CD4-positive, alpha-beta T cell treated with Interleukin-6 at 100 ng/mL for 8 hours (primary cell): ENCODE data around the gene DSG4.

ENCODE experiments used
- DNase-seq: peaks from one replicate; pipeline ENCODE4 v3.0.0-alpha.2; 2020; ENCODE audit warnings: mixed read lengths, low spot score

DSG4 gene

DNA sequence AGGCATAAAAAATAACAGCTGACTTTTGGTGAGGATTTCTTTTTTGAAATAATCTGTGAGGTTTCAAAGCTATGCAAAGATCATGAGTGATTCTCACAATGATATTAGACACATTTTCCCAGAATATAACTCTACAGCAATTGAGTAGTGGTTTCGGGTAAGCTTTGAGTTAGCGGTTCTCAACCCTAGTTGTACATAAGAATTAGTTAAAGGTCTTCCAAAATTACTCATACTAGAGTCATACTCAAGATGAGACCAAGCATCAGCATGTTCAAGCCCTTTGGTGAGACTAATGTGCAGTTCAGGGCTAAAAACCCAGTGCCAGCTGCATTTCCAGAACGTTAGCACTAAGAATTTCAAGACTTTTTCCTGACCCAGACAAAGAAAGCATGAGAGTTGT, 31.1 kb downstream of the DSG4 start:
- DNase-seq = no peak

DNA sequence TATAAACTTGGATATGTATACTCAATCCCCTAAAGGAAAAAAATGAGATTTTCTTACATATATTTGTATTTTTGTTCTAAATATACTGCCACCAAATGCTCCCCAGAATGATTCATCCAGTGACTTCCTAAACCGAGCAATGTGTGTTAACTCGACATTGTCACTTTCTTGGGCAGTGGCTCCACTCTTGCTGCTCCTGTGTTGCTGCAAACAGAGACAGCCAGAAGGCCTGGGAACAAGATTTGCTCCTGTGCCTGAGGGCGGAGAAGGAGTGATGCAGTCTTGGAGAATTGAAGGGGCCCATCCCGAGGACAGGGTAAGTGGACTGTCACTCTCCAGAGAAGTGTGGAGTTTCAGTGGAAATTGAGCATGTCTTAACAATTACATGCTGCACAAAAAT, 32.7 kb downstream of the DSG4 start:
- no peak for DNase-seq

DNA sequence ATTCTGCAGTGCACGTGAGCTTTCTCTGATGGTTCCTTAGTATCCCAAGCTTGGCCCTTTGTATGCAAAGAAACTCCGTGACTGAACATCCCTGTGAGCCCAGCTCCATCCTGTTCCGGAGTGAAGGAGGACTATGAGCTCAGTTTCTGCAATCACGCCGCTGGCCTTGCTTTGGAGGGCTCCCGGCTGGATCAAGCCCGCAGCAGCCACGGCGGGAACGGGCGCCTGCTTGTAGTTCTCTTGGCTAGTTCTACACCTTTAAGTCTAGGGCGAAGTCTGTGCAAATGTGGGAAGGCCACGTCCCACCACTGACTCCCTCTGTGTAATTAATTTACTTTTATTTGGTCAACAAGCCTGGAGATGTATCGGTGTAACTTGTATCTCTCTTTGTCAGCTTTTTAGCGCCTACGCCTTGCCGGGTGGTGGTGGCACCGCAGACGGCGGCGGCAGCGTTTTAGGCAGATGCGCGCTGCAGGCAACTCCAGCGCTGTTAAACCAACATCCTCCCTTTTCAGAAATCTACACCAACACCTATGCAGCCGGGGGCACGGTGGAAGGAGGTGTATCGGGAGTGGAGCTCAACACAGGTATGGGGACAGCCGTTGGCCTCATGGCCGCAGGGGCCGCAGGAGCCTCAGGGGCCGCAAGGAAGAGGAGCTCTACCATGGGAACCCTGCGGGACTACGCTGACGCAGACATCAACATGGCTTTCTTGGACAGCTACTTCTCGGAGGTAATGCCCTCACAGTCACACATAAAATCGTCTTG, 34.3 kb downstream of the DSG4 start:
- DNase-seq = no peak

DNA sequence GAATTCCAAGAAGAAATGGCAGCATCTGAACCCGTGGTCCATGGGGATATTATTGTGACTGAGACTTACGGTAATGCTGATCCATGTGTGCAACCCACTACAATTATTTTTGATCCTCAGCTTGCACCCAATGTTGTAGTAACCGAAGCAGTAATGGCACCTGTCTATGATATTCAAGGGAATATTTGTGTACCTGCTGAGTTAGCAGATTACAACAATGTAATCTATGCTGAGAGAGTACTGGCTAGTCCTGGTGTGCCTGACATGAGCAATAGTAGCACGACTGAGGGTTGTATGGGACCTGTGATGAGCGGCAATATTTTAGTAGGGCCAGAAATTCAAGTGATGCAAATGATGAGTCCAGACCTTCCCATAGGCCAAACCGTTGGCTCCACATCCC, 36.6 kb downstream of the DSG4 start:
- no peak for DNase-seq

DNA sequence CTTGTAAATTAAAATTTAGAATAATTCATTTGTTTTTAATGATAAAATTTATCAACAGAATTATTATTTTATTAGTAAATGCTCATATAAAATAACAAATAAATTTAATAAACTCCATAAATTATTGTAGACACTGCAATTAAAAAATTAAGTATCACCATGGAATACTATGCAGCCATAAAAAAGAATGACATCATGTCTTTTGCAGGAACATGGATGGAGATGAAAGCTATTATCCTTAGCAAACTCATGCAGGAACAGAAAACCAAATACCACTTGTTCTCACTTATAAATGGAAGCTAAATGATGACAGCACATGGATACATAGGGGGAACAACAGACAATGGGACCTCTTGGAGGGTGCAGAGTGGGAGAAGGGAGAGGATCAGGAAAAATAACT, 41.3 kb downstream of the DSG4 start:
- DNase-seq = no peak

DNA sequence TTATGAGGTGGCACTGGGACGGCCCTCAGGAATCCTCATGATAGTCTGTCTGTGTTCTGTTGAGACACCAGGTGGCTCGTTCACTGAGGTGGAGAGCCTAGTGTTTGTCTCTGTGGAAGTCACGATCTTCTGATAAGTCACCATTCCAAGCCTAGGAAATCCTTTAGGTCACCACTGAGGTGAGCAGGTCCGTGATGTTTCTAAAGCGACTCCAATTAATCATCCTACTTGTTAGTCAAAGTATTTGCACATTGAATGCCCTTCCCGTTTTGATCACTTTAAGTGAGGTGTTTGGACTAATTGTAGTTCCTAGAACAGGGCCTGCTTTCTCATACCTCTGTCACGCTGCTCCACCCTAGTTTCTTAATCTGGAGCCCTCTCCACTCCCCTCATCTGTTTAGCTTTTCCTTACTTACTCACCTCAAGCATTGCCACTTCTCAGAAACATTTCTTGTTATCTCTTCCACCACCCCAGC, 42.9 kb downstream of the DSG4 start:
- DNase-seq = no peak

DNA sequence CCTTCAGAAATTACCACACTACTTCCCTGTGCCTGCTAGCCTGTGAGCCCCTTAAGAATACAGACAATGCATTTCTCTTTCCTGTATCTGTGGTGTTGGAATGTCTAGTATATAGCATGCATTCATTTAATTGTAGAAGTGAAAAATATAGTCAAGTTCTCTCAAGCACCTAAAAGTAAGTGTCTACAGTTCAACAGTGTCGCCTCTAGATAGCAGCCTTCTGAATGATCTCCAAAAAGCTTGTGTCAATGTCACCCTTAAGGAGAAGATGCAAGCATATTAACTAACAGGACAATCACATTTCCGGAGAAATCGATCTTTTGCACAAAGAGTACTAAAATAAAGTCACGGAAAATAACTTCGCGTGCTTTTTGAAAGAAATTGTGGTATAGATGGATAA, 43.5 kb downstream of the DSG4 start:
- no peak for DNase-seq

DNA sequence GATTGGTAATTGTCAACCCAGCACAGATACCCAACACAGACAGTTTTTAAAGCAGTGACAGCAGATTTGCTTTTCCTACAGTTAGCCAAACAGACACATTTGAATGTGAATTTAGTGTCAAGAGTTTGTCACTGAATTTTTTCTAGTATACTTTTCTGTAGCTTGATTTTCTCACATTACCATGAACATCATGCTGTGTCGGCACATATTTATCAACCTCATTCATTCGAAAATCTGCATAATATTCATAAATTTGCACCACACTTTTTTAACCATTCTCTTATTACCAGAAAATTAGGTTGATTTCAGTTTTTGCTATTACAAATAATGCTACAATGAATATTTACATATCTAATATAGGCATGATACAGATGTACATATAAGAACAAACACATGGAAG, 43.9 kb downstream of the DSG4 start:
- no peak for DNase-seq

DNA sequence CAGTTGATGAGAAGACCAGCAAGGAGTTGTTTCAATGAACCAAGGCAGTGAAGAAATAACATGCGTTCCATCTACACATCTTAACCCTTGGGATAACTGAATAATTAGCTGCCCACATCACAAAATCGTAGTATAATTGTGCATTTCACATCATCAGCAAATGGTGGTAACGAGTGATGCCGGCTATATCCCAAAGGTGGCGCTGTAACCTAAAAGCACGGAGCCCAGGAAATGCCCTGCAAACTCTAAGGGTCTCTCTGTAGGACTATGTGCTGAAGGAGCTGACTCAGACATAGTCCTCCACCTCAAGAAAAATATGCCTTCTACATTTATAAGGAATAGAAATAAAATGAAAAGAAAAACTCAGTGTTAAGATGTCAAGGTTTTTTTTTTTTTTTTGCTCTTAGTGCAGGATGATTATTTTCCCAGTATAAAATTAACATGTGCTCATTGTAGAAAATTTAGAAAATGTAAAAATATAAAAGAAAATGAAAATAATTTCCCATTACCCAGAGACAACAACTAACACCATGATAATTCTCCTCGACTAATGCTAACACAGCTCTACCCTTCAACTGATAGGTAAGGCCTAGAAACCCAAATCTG, 47.9 kb downstream of the DSG4 start:
- DNase-seq = no peak

DNA sequence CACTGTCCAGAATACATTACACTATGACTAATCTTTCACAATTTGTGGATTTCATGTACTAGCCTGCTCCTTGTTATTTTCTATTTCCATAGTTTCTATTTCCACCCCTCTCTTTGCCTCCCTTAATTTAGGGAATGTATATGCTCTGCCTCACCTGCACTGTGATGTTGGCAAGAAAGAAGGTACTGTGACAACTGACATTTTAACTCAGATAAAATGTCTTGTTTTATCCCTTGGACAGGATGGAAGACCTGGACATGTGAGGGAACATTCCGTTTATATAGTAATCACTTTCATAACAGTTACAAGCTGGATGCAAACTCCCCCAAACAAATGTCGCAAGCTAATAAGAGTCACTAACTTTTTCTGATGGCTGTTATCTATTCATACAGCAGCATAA, 49.4 kb downstream of the DSG4 start:
- DNase-seq = no peak

DNA sequence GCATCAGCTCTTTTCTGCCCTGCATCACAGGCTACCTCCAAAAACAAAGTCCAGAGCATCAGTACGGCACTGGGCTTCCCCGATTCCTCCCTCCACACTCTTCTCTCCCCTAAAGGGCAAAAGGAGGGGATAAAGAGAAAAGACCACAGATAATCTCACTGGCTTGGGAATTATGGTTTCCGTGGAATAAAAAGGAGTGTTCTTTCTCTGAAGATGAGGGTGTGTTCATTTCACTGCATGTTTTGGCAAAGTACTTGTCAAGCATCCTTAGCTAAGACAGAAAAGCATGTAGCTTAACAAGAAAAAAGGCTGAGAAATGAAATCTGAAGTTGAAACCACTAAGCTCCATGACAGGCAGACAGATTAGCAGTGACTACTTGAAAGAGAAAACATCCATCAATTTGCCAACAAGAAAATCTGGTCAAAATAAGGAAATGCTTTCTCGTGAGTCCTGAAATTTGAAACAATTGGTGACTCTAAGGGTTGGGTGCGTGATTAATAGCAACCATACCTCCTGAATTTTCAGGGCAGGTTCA, 50.4 kb downstream of the DSG4 start:
- DNase-seq = no peak

DNA sequence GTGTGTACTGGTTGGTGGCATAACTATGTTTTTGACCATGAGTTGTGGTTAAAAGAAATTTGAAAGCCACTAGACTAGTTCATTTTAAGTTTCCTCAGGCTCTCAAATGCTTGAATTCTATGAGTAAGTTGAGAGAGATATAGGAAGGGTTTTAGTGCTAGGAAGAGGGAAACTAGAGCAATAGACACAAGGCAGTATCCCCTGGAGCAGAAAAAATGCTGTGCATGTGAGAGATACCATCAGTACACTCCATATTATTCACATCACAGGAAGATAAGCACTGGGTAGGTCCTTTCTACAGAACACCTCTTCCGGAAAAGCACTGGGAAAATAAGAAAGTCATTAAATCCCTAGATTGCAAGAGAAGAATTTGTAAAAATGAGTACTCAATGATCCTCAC, 51.6 kb downstream of the DSG4 start:
- no peak for DNase-seq

DNA sequence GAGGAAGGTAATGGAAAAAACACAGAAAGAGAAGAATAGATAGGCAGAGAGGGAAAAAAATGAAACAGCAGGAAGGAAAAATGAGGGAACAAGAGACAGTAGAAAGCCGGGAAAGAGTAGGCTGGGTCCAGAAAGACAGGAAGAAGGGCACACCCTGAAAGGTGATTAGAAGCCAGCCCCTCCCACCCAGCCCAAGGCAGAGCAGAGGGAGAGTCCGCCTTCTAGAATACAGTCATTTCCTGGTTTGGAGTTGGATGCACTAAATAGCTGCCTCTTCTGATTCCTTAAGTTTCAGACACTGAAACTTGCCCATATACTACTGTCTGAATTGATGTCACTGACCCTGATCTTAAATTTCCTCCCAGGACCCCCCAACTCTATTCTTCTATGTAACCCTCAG, 53.0 kb downstream of the DSG4 start:
- no peak for DNase-seq

DNA sequence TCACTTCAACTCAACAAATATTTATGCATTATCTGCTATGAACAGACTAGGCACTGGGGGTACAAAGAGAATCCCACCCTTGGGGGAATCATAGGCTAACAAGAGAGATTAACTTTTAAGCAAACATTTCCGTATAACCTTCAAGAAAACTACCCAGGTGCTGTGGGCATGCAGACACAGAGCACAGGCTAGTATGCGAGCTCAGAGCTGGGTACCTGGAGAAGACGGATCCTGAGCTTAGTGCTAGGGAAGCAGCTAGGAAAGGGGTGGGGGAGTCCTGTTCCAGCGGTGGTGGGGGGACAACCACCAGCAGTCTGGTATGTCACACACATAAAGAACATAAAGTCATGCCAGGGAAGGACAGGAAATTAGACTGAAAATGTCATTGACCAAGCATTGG, 53.5 kb downstream of the DSG4 start:
- no peak for DNase-seq

DNA sequence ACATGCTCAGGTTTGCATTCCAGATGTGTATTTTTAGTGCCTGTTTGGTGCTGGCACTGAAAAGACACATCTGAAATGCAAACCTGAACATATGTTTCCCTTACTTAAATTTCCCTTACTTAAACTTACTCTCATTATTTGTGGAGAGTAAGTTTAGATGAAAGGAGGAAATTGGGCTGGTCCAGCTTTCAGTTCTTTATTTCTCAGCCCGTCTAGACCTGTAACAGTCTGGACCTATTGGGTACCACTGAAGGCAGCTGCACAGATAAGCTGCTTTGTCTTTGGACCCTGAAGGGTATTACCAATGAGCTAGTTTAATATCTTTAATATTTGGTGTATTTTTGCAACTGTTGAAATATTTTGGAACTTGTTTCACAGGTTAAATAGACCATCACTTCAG, 54.0 kb downstream of the DSG4 start:
- no peak for DNase-seq

DNA sequence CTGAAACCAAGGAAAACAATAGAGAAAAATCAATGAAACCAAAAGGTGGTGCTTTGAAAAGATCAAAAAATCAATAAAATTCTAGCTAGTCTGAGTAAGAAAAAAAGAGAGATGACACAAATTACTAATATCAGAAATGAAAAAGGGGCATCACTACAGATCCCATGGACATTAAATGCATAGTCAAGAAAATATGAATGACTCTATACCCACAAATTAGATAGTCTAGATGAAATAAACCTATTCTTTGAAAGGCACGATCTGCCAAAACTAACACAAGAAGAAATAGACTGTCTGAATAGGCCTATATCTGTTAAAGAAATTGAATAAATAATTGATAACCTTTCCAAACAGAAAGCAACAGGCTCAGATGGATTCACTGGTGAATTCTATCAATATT, 55.7 kb downstream of the DSG4 start:
- DNase-seq = no peak

DNA sequence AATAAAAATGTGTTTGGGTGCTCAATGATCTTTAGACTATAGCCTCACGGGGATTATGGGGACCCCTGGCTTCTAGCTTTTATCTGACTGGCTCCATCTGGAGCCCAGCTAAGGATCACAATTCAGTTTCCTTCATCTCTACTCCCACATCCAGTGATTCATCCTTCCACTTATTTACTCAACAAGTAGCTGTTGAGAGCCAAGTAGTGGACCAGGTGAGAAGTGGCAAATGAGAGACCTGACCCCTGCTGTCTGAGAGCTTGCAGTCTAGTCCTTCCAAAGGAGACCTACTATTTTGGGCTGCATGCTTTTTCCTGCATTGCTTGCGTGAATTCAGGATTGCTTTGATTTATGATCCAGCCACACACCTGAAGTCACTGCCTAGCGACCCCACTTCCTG, 60.2 kb downstream of the DSG4 start:
- no peak for DNase-seq

DNA sequence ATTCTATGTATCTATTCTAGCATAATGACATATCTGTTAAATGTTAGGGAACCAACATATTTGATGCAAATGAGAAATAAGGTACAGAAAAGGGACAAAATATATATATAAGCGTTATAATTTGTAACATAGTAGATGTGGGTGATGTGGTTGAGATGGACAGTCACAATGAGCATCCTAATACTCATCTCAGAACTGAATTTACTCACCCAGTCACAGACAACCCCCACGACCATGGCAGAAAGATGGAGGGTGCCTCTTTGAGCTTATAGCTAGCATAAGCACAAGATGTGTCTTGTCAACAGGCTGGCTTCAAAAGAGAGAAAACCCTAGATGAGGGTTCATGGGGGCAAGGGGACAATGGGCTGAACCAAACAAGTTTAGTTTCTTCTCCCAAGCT, 61.8 kb downstream of the DSG4 start:
- DNase-seq = no peak

DNA sequence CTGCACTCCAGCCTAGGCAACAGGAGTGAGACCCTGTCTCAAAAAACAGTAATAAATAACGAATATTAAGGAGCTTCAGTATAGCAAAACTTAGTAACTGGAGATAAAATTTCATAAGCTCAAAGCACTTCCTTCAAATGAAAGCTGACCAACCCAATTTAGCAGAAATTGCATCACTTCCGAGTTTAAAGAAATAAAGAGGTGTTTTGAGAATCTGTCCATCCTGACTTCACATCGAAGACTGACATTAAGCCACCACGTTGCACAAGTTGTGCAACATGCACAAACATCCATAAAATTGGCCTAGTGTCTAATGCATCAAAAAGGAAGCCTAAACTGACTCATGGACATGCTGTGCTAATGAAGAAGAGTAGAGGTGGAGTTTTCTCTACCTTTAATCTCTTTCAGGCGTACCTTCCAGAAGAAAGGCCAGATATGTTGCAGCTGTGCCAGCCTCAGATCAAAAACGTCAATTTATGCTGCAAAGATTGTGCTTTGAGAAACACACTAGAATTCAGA, 63.3 kb downstream of the DSG4 start:
- no peak for DNase-seq

DNA sequence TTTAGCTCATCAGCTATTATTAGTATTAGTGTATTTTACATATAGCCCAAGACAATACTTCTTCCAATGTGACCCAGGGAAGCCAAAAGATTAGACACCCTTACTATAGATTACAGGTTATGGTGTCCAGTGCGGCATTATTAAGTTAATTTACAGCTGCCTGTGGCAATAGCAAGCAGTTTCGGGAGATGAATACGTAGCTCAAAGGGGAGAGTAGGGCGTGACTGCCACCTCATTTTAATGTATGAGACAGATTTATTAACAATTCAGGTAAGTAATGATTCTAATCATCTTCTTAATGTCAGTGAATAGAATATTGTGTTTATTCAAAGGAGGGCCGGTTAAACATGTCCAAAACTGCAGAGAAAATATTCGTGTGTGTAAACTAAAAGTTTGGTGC, 64.2 kb downstream of the DSG4 start:
- DNase-seq = no peak

DNA sequence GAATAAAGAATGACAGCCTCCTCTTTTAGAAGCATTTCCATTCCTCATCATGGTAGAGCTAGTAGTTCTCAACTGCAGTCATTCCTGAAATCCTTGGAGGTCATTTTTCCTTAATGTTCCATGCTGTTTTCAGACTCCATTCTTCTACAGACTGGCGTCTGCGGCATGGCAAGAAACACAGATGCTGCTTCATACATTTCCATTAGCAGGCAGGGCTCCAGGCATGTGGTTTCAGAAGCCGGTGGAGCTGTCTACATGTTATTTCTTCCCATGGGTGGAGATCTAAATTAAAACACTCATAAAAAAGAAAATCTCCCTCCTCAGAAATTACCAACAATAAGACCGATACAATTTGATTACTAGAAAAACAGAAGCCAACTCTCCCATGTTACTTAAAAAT, 64.9 kb downstream of the DSG4 start:
- DNase-seq = no peak

DNA sequence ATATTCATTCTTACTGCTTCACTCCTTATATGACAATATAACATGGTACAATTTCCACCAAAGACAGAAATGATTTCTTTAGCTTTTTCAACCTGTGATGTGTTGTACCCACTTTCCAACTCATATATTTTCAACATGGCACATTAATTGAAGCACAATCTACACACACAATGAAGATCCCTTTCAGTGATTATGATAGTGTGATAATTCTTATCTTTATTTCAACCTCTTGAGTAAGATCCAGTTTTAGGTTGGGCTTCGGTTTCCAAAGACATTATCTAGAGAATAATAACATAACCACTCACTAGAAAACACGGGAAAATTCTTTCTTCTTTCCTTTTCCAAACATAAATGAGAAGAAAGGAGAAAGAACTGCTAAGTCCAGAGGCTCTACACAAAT, 67.6 kb downstream of the DSG4 start:
- no peak for DNase-seq

DNA sequence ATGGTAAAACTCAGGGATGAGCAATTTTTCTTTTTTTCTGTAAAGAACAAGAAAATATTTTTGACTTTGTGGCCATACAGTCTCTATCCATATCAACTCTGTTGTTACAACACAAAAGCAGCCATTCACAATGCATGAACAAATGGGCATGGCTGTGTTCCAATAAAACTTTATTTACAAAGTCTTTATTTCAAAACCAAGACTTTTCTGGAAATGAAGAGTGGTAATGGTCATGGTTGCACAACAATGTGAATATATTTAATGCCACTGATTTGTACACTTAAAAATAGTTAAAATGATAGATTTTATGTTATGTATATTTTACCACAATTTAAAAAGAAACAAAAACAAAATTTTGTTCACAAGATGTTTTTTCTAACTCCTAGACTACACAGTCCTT, 69.3 kb downstream of the DSG4 start:
- no peak for DNase-seq

DNA sequence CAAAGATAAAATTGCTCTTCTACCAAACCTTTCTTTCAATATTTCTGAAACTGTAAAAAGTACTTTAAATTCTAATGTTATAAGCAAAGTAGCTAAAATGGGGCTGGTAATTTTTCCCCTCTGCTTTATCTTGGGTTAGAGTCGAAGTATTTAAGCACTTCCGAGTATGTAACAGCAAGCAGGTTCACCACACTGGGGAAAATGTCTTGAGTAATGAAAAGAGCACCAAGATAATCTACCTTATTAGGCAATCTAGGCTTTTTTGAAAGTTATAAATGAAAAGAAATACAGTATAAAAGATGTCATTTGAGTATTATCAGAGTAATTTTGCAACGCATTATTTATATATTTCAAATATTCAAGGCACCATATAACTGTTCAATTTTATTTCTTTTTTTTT, 70.3 kb downstream of the DSG4 start:
- DNase-seq = no peak
